IPS-15b (cell line): ENCODE measurements around the gene RICTOR.
"Not testable (repeated sequence)": the region's sequence is repeated elsewhere in the genome, so short reads cannot be mapped to it uniquely, and the experiment has no call there.

ENCODE experiments used
- H3K27me3 ChIP-seq: one replicate; pipeline ENCODE4 v1.6.1; 2013; ENCODE audit warnings: low read length; ENCODE audit not compliant: control insufficient read depth, insufficient read depth
- H3K36me3 ChIP-seq: one replicate; pipeline ENCODE4 v1.6.1; 2013; ENCODE audit warnings: low read length; ENCODE audit not compliant: control insufficient read depth, insufficient read depth
- H3K4me1 ChIP-seq: one replicate; pipeline ENCODE4 v1.6.1; 2013; ENCODE audit warnings: mild to moderate bottlenecking, low read length; ENCODE audit not compliant: control insufficient read depth, insufficient read depth
- H3K4me3 ChIP-seq: one replicate; pipeline ENCODE4 v1.5.1; 2013; ENCODE audit warnings: low read depth, low read length
- H3K9ac ChIP-seq: one replicate; pipeline ENCODE4 v1.6.1; 2013; ENCODE audit warnings: low read depth, mild to moderate bottlenecking, low read length
- H3K9me3 ChIP-seq: one replicate; pipeline ENCODE4 v1.6.1; 2013; ENCODE audit warnings: mild to moderate bottlenecking, low read length; ENCODE audit not compliant: control insufficient read depth, insufficient read depth

RICTOR gene

GRCh38 chr5:39019254-39019653 lies 54.9 kb downstream of the RICTOR start:
- Histone ChIP-seq H3K9ac (no peak overlapping the region), H3K4me3 (no peak overlapping the region), H3K27me3 (no peaks in the 10 kb centered on the region), H3K4me1 (peaks cover 17% of the 10 kb centered on the region), H3K36me3 (no peaks in the 10 kb centered on the region), H3K9me3 (no peaks in the 10 kb centered on the region)

- Histone ChIP-seq H3K36me3 (no peaks in the 10 kb centered on the region), H3K9me3 (peaks cover 3% of the 10 kb centered on the region), H3K9ac (no peak overlapping the region), H3K27me3 (no peaks in the 10 kb centered on the region), H3K4me3 (no peak overlapping the region), H3K4me1 (peaks cover 15% of the 10 kb centered on the region)
These were observed 56.7 kb downstream of the RICTOR start for GRCh38 chr5:39017504-39017903.

GRCh38 chr5:39016587-39017275 lies 57.5 kb downstream of the RICTOR start:
- Histone ChIP-seq H3K9me3 (peaks cover 3% of the 10 kb centered on the region), H3K4me1 (peaks cover 8% of the 10 kb centered on the region), H3K27me3 (no peaks in the 10 kb centered on the region), H3K36me3 (no peaks in the 10 kb centered on the region), H3K4me3 (no peak overlapping the region), H3K9ac (no peak overlapping the region)

- Histone ChIP-seq H3K27me3 (no peaks in the 10 kb centered on the region), H3K9me3 (peaks cover 6% of the 10 kb centered on the region), H3K9ac (no peak overlapping the region), H3K36me3 (peaks cover 3% of the 10 kb centered on the region), H3K4me1 (peaks cover under 1% of the 10 kb centered on the region), H3K4me3 (no peak overlapping the region)
These were observed 58.2 kb downstream of the RICTOR start for GRCh38 chr5:39015743-39016586.

- peaks cover 3% of the 10 kb centered on the region for H3K36me3 ChIP-seq
- no peak overlapping the region for H3K4me3 ChIP-seq
- H3K4me1 ChIP-seq: no peaks in the 10 kb centered on the region
- H3K9me3 ChIP-seq: peaks cover 8% of the 10 kb centered on the region
- no peaks in the 10 kb centered on the region for H3K27me3 ChIP-seq
- H3K9ac ChIP-seq: no peak overlapping the region
These were observed 59.6 kb downstream of the RICTOR start for GRCh38 chr5:39014561-39014960.

- Histone ChIP-seq H3K9ac (no peak overlapping the region), H3K4me3 (no peak overlapping the region), H3K4me1 (no peaks in the 10 kb centered on the region), H3K9me3 (peaks cover 8% of the 10 kb centered on the region), H3K27me3 (no peaks in the 10 kb centered on the region), H3K36me3 (peaks cover 3% of the 10 kb centered on the region)
These were observed 60.3 kb downstream of the RICTOR start for GRCh38 chr5:39013938-39014337.

- H3K27me3 ChIP-seq, H3K4me3 ChIP-seq: not testable (repeated sequence)
These were observed 63.2 kb downstream of the RICTOR start for GRCh38 chr5:39010958-39011357.

GRCh38 chr5:39009981-39010380 lies 64.2 kb downstream of the RICTOR start:
- Histone ChIP-seq H3K4me3 (no peak overlapping the region), H3K9ac (no peak overlapping the region), H3K36me3 (peaks cover 3% of the 10 kb centered on the region), H3K9me3 (peaks cover 8% of the 10 kb centered on the region), H3K27me3 (no peaks in the 10 kb centered on the region), H3K4me1 (no peaks in the 10 kb centered on the region)

More at GRCh38 chr5:39010958-39011357, 63.2 kb downstream of the RICTOR start:
- not testable (repeated sequence) for H3K9me3 ChIP-seq, H3K36me3 ChIP-seq, H3K9ac ChIP-seq, H3K4me1 ChIP-seq

- Histone ChIP-seq H3K27me3 (no peaks in the 10 kb centered on the region), H3K4me3 (no peak overlapping the region), H3K9me3 (peaks cover 8% of the 10 kb centered on the region), H3K36me3 (peaks cover 3% of the 10 kb centered on the region), H3K4me1 (no peaks in the 10 kb centered on the region), H3K9ac (no peak overlapping the region)
These were observed 64.9 kb downstream of the RICTOR start for GRCh38 chr5:39009280-39009679.

- no peaks in the 10 kb centered on the region for H3K27me3 ChIP-seq
- no peaks in the 10 kb centered on the region for H3K4me1 ChIP-seq
- peaks cover 4% of the 10 kb centered on the region for H3K9me3 ChIP-seq
- peaks cover 3% of the 10 kb centered on the region for H3K36me3 ChIP-seq
- H3K9ac ChIP-seq: no peak overlapping the region
- H3K4me3 ChIP-seq: no peak overlapping the region
These were observed 67.5 kb downstream of the RICTOR start for GRCh38 chr5:39006650-39007049.

GRCh38 chr5:39005566-39006232 lies 68.5 kb downstream of the RICTOR start:
- no peaks in the 10 kb centered on the region for H3K9me3 ChIP-seq
- H3K4me3 ChIP-seq: no peak overlapping the region
- H3K36me3 ChIP-seq: no peaks in the 10 kb centered on the region
- H3K27me3 ChIP-seq: no peaks in the 10 kb centered on the region
- no peak overlapping the region for H3K9ac ChIP-seq
- H3K4me1 ChIP-seq: no peaks in the 10 kb centered on the region
